ENCODE data around the gene SFSWAP. TPM values are rescaled to one million over a fixed set of nuclear protein-coding genes. Genes with fewer than 3 reads are reported as not detected.

The SFSWAP gene
- total and polyA plus RNA-seq, 2 of the 13 experiments (the other 11 are each of a cell fraction or from before 2014, with no cell fraction given) = 17.1 to 27.7 TPM

DNA sequence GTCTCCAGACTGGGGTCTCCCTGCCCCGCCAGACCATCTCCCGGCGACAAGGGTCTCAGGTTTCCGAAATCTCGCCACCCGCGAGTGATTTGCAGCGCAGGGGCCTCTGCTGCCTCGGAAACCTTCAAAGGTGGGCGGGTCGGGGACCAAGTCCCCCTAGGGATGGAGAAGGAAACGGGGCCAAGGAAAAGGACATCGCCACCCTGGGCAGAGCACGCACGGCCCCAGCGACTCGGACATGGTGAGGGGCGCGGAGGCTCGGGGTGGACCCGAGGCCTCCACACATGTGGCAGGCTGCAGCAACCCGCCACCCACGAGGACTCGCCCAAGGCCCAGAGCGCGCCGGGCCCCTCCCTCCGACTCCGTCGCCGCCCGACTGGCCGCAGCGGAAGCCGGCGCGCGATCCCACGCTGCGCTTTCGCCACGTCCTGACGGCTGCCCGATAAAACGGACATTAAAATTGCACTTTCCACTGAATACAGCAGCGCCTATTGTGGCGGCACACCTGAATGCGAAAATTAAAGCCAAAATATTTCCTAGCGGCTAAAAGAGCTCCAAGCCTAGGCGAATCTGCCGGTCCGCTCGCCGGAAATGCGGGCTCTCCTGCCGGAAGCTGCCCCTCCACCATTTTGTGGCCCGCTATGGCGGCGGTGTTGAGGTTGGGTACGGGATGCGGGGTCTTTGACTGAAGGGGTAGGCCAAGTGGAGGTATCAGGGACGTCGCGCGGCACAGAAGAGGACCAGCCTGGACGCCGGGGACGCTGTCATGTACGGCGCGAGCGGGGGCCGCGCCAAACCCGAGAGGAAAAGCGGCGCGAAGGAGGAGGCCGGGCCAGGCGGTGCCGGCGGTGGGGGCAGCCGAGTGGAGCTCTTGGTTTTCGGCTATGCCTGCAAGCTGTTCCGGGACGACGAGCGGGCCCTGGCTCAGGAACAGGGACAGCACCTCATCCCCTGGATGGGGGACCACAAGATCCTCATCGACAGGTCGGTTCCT is at the start of gene SFSWAP (continued):
- TF ChIP-seq, protein P1, sequence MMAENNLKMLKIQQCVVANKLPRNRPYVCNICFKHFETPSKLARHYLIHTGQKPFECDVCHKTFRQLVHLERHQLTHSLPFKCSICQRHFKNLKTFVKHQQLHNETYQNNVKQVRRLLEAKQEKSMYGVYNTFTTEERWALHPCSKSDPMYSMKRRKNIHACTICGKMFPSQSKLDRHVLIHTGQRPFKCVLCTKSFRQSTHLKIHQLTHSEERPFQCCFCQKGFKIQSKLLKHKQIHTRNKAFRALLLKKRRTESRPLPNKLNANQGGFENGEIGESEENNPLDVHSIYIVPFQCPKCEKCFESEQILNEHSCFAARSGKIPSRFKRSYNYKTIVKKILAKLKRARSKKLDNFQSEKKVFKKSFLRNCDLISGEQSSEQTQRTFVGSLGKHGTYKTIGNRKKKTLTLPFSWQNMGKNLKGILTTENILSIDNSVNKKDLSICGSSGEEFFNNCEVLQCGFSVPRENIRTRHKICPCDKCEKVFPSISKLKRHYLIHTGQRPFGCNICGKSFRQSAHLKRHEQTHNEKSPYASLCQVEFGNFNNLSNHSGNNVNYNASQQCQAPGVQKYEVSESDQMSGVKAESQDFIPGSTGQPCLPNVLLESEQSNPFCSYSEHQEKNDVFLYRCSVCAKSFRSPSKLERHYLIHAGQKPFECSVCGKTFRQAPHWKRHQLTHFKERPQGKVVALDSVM (CRISPR knock-in tag; IDR thresholded peaks at IDR 0.05) = 0 out of 2 replicates have a peak, but pooled peaks have one; percentile 47
- peak; percentile 64; the same call in 1 of the 2 replicates for TF ChIP-seq MTF2 (CRISPR knock-in tag; IDR thresholded peaks at IDR 0.05; ENCODE audit: borderline replicate concordance)
- TF ChIP-seq KDM6A (CRISPR knock-in tag; IDR thresholded peaks at IDR 0.05; ENCODE audit: low read depth) = 0 out of 2 replicates have a peak, but pooled peaks have one; percentile 41
- no peak for TF ChIP-seq TBP (CRISPR knock-in tag; IDR thresholded peaks at IDR 0.05)
- TF ChIP-seq SRSF4 (IDR thresholded peaks at IDR 0.05; ENCODE audit: low read depth, low read length, poor library complexity, severe bottlenecking) = no peak
- no peak for TF ChIP-seq MLLT10 (CRISPR knock-in tag; IDR thresholded peaks at IDR 0.05)
- peak; percentile 84; the same call in 1 of the 2 replicates for TF ChIP-seq MAF1 (CRISPR knock-in tag; IDR thresholded peaks at IDR 0.05; ENCODE audit: borderline replicate concordance)
- peak; percentile 68; the same call in 1 of the 2 replicates for TF ChIP-seq MAZ (IDR thresholded peaks at IDR 0.05; ENCODE audit: borderline replicate concordance, low read depth, low read length)
- peak; percentile 92 for TF ChIP-seq MAZ (CRISPR knock-in tag; IDR thresholded peaks at IDR 0.05; ENCODE audit: low read depth)
- TF ChIP-seq, protein P2, sequence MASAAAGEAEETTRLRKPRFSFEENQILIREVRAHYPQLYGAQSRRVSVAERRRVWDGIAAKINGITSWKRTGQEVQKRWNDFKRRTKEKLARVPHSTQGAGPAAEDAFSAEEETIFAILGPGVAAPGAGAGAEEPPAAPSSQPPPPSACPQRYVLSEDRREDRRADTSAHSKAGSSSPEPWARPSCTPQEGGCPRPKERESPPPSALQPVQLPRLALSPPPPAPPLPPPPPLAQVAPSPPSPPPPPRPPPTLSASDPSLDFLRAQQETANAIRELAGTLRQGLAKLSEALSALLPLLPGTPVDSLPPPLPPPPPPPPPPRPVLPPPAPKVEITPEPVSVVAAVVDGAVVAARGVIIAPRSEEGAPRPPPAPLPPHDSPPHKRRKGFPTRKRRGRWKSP (CRISPR knock-in tag; IDR thresholded peaks at IDR 0.05) = no peak
- TF ChIP-seq, protein P3, sequence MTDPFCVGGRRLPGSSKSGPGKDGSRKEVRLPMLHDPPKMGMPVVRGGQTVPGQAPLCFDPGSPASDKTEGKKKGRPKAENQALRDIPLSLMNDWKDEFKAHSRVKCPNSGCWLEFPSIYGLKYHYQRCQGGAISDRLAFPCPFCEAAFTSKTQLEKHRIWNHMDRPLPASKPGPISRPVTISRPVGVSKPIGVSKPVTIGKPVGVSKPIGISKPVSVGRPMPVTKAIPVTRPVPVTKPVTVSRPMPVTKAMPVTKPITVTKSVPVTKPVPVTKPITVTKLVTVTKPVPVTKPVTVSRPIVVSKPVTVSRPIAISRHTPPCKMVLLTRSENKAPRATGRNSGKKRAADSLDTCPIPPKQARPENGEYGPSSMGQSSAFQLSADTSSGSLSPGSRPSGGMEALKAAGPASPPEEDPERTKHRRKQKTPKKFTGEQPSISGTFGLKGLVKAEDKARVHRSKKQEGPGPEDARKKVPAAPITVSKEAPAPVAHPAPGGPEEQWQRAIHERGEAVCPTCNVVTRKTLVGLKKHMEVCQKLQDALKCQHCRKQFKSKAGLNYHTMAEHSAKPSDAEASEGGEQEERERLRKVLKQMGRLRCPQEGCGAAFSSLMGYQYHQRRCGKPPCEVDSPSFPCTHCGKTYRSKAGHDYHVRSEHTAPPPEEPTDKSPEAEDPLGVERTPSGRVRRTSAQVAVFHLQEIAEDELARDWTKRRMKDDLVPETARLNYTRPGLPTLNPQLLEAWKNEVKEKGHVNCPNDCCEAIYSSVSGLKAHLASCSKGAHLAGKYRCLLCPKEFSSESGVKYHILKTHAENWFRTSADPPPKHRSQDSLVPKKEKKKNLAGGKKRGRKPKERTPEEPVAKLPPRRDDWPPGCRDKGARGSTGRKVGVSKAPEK (CRISPR knock-in tag; IDR thresholded peaks at IDR 0.05; ENCODE audit: borderline replicate concordance) = no peak
- TF ChIP-seq KLF9 (CRISPR knock-in tag; IDR thresholded peaks at IDR 0.05; ENCODE audit: low read depth) = no peak; the same call in 1 of the 2 replicates
- no peak for TF ChIP-seq MBD4 (IDR thresholded peaks at IDR 0.05; ENCODE audit: borderline replicate concordance, low read length)
- TF ChIP-seq ZFP1 (CRISPR knock-in tag; IDR thresholded peaks at IDR 0.05) = no peak
- no peak for TF ChIP-seq ZFP82 (CRISPR knock-in tag; IDR thresholded peaks at IDR 0.05; ENCODE audit: borderline replicate concordance)
- peak; percentile 86 for TF ChIP-seq ZNF605 (CRISPR knock-in tag; IDR thresholded peaks at IDR 0.05)
- TF ChIP-seq DR1 (CRISPR knock-in tag; IDR thresholded peaks at IDR 0.05) = peak; percentile 54
- TF ChIP-seq, protein P4, sequence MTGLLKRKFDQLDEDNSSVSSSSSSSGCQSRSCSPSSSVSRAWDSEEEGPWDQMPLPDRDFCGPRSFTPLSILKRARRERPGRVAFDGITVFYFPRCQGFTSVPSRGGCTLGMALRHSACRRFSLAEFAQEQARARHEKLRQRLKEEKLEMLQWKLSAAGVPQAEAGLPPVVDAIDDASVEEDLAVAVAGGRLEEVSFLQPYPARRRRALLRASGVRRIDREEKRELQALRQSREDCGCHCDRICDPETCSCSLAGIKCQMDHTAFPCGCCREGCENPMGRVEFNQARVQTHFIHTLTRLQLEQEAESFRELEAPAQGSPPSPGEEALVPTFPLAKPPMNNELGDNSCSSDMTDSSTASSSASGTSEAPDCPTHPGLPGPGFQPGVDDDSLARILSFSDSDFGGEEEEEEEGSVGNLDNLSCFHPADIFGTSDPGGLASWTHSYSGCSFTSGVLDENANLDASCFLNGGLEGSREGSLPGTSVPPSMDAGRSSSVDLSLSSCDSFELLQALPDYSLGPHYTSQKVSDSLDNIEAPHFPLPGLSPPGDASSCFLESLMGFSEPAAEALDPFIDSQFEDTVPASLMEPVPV (CRISPR knock-in tag; IDR thresholded peaks at IDR 0.05) = peak; percentile 89; the same call in 1 of the 2 replicates
- TF ChIP-seq MIER3 (CRISPR knock-in tag; IDR thresholded peaks at IDR 0.05; ENCODE audit: borderline replicate concordance) = peak; percentile 50; the same call in 1 of the 2 replicates
